WTC11 (cell line): ENCODE measurements around the gene BABAM2.

ENCODE experiments used
- E2F4 ChIP-seq: sonication (generic); formaldehyde crosslinking; IDR thresholded peaks from 2 replicates; pipeline ENCODE4 v1.8.1; 2022; ENCODE audit warnings: low read depth, mild to moderate bottlenecking, moderate library complexity, missing genetic modification reagents, borderline replicate concordance
- ESRRA ChIP-seq: sonication (generic); formaldehyde crosslinking; IDR thresholded peaks from 2 replicates; pipeline ENCODE4 v1.8.1; 2022; ENCODE audit warnings: mild to moderate bottlenecking, missing genetic modification reagents, borderline replicate concordance
- GTF2I ChIP-seq: fragments of 250-450 bp; sonication (Bioruptor Pico); conservative IDR thresholded peaks from 2 replicates; pipeline ENCODE4 v1.4.0; 2021; ENCODE audit warnings: mild to moderate bottlenecking
- IRF2 ChIP-seq: sonication (generic); formaldehyde crosslinking; IDR thresholded peaks from 2 replicates; pipeline ENCODE4 v1.8.0; 2022; ENCODE audit warnings: low read depth, missing genetic modification reagents, borderline replicate concordance
- PRRX2 ChIP-seq: fragments of 250-450 bp; sonication (Bioruptor Pico); IDR thresholded peaks from 2 replicates; pipeline ENCODE4 v1.8.0; 2021; ENCODE audit warnings: mild to moderate bottlenecking
- ZNF121 ChIP-seq: sonication (generic); formaldehyde crosslinking; IDR thresholded peaks from 2 replicates; pipeline ENCODE4 v1.8.0; 2023; ENCODE audit warnings: missing genetic modification reagents
- ZNF138 ChIP-seq: sonication (generic); formaldehyde crosslinking; conservative IDR thresholded peaks from 2 replicates; pipeline ENCODE4 v1.8.1; 2022; ENCODE audit warnings: mild to moderate bottlenecking, moderate library complexity, missing genetic modification reagents
- ZNF281 ChIP-seq: sonication (generic); formaldehyde crosslinking; IDR thresholded peaks from 2 replicates; pipeline ENCODE4 v1.8.0; 2023; ENCODE audit warnings: mild to moderate bottlenecking, missing genetic modification reagents
- TF ChIP-seq, protein P1 (sequence below): fragments of 200-600 bp; IDR thresholded peaks from 2 replicates; pipeline ENCODE4 v1.8.0; 2022; ENCODE audit warnings: antibody characterized with exemption
- TF ChIP-seq, protein P2 (sequence below): sonication (generic); formaldehyde crosslinking; IDR thresholded peaks from 2 replicates; pipeline ENCODE4 v1.8.0; 2022; ENCODE audit warnings: mild to moderate bottlenecking, missing genetic modification reagents

GRCh38 chr2:28341208-28341891 lies 450.8 kb downstream of the BABAM2 start:
- TF ChIP-seq, protein P1, sequence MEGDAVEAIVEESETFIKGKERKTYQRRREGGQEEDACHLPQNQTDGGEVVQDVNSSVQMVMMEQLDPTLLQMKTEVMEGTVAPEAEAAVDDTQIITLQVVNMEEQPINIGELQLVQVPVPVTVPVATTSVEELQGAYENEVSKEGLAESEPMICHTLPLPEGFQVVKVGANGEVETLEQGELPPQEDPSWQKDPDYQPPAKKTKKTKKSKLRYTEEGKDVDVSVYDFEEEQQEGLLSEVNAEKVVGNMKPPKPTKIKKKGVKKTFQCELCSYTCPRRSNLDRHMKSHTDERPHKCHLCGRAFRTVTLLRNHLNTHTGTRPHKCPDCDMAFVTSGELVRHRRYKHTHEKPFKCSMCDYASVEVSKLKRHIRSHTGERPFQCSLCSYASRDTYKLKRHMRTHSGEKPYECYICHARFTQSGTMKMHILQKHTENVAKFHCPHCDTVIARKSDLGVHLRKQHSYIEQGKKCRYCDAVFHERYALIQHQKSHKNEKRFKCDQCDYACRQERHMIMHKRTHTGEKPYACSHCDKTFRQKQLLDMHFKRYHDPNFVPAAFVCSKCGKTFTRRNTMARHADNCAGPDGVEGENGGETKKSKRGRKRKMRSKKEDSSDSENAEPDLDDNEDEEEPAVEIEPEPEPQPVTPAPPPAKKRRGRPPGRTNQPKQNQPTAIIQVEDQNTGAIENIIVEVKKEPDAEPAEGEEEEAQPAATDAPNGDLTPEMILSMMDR: no peak
- TF ChIP-seq ZNF138 (CRISPR knock-in tag): no peak
- TF ChIP-seq GTF2I (CRISPR knock-in tag): no peak
- no peak for TF ChIP-seq ZNF121
- TF ChIP-seq E2F4 (CRISPR knock-in tag): no peak
- TF ChIP-seq, protein P2, sequence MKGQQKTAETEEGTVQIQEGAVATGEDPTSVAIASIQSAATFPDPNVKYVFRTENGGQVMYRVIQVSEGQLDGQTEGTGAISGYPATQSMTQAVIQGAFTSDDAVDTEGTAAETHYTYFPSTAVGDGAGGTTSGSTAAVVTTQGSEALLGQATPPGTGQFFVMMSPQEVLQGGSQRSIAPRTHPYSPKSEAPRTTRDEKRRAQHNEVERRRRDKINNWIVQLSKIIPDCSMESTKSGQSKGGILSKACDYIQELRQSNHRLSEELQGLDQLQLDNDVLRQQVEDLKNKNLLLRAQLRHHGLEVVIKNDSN (CRISPR knock-in tag): no peak
- no peak for TF ChIP-seq PRRX2 (CRISPR knock-in tag)
- TF ChIP-seq ZNF281 (CRISPR knock-in tag): no peak
- TF ChIP-seq IRF2 (CRISPR knock-in tag): no peak
- no peak for TF ChIP-seq ESRRA (CRISPR knock-in tag)
